Liver (tissue), 9 donors: ENCODE results near the gene PAPPA. TPM values are rescaled to one million over a fixed set of nuclear protein-coding genes. Genes with fewer than 3 reads are reported as not detected.

Experiments
- DNase-seq: peaks from one replicate; pipeline ENCODE4 v3.0.0-alpha.2; 2017; ENCODE audit warnings: low spot score
- H3K27ac ChIP-seq, 2 donors: one replicate each; pipeline ENCODE4 v1.7.0; 2013; ENCODE audit warnings: inconsistent platforms in 2 of 2, low read length in 2 of 2, control low read depth in 1 of 2, low read depth in 1 of 2, mild to moderate bottlenecking in 1 of 2
- H3K27me3 ChIP-seq, 4 donors: one replicate each; pipeline versions ENCODE4 v1.6.1 to v1.7.0; 2013; ENCODE audit warnings: low read length in 3 of 4, inconsistent platforms in 1 of 4, mild to moderate bottlenecking in 1 of 4, moderate library complexity in 1 of 4; ENCODE audit not compliant: control insufficient read depth in 4 of 4, insufficient read depth in 4 of 4
- H3K36me3 ChIP-seq, 4 donors: one replicate each; pipeline versions ENCODE4 v1.6.1 to v1.7.0; 2013; ENCODE audit warnings: low read length in 3 of 4, mild to moderate bottlenecking in 3 of 4, low read depth in 1 of 4, moderate library complexity in 1 of 4; ENCODE audit not compliant: control insufficient read depth in 4 of 4, insufficient read depth in 3 of 4
- H3K4me1 ChIP-seq, 4 donors: one replicate each; pipeline versions ENCODE4 v1.6.1 to v1.7.0; 2013; ENCODE audit warnings: low read length in 3 of 4, mild to moderate bottlenecking in 3 of 4, moderate library complexity in 1 of 4; ENCODE audit not compliant: control insufficient read depth in 4 of 4, insufficient read depth in 4 of 4
- H3K4me3 ChIP-seq, 3 donors: one replicate each; pipeline versions ENCODE4 v1.6.1 to v1.7.0; 2013; ENCODE audit warnings: low read length in 3 of 3, control low read depth in 1 of 3, low read depth in 1 of 3, mild to moderate bottlenecking in 1 of 3
- H3K9ac ChIP-seq, 2 donors: one replicate each; pipeline ENCODE4 v1.7.0; 2013; ENCODE audit warnings: low read length in 2 of 2, mild to moderate bottlenecking in 2 of 2, moderate library complexity in 2 of 2, control low read depth in 1 of 2, low read depth in 1 of 2
- H3K9me3 ChIP-seq, 4 donors: one replicate each; pipeline versions ENCODE4 v1.6.1 to v1.7.0; 2013; ENCODE audit warnings: low read length in 3 of 4; ENCODE audit not compliant: control insufficient read depth in 4 of 4
- EGR1 ChIP-seq, 2 donors: IDR thresholded peaks; 2 replicates each; pipeline ENCODE4 v1.6.1; 2016 to 2018; ENCODE audit warnings: antibody characterized with exemption in 2 of 2, low read depth in 2 of 2
- FOXA1 ChIP-seq: IDR thresholded peaks from 2 replicates; pipeline ENCODE4 v1.6.1; 2016; ENCODE audit warnings: antibody characterized with exemption
- FOXA2 ChIP-seq: IDR thresholded peaks from 2 replicates; pipeline ENCODE4 v1.6.1; 2016; ENCODE audit warnings: antibody characterized with exemption
- GABPA ChIP-seq, 2 donors: IDR thresholded peaks in 1 of 2; conservative IDR thresholded peaks in 1 of 2; 2 replicates each; pipeline ENCODE4 v1.6.1; 2016; ENCODE audit warnings: antibody characterized with exemption in 2 of 2, mild to moderate bottlenecking in 1 of 2, moderate library complexity in 1 of 2
- HNF4A ChIP-seq, 2 donors: conservative IDR thresholded peaks; 2 replicates each; pipeline ENCODE4 v1.6.1; 2016; ENCODE audit warnings: antibody characterized with exemption in 2 of 2, mild to moderate bottlenecking in 2 of 2
- HNF4G ChIP-seq: IDR thresholded peaks from 2 replicates; pipeline ENCODE4 v1.6.1; 2016; ENCODE audit warnings: antibody characterized with exemption
- JUND ChIP-seq, 2 donors: IDR thresholded peaks; 2 replicates each; pipeline ENCODE4 v1.6.1; 2016; ENCODE audit warnings: antibody characterized with exemption in 2 of 2
- MAX ChIP-seq: IDR thresholded peaks from 2 replicates; pipeline ENCODE4 v1.6.1; 2016; ENCODE audit warnings: antibody characterized with exemption
- NR2F2 ChIP-seq: IDR thresholded peaks from 2 replicates; pipeline ENCODE4 v1.6.1; 2016; ENCODE audit warnings: antibody characterized with exemption
- RAD21 ChIP-seq, 2 donors: IDR thresholded peaks; 2 replicates each; pipeline ENCODE4 v1.6.1; 2016; ENCODE audit warnings: antibody characterized with exemption in 2 of 2, mild to moderate bottlenecking in 2 of 2
- RXRA ChIP-seq, 2 donors: IDR thresholded peaks; 2 replicates each; pipeline ENCODE4 v1.6.1; 2017 to 2018; ENCODE audit warnings: antibody characterized with exemption in 2 of 2, mild to moderate bottlenecking in 1 of 2
- SP1 ChIP-seq: IDR thresholded peaks from 2 replicates; pipeline ENCODE4 v1.6.1; 2018; ENCODE audit warnings: antibody characterized with exemption, mild to moderate bottlenecking
- TAF1 ChIP-seq: conservative IDR thresholded peaks from 2 replicates; pipeline ENCODE4 v1.6.1; 2016; ENCODE audit warnings: antibody characterized with exemption, mild to moderate bottlenecking
- YY1 ChIP-seq: IDR thresholded peaks from 2 replicates; pipeline ENCODE4 v1.6.1; 2016; ENCODE audit warnings: antibody characterized with exemption, mild to moderate bottlenecking
- ZBTB33 ChIP-seq: IDR thresholded peaks from 2 replicates; pipeline ENCODE4 v1.6.1; 2016; ENCODE audit warnings: antibody characterized with exemption
- WGBS: extraction: QIAGEN DNeasy Blood & Tissue Kit; methylation state at CpG from one replicate; pipeline ENCODE4 v1.1.7; 2013; 5-methylcytosine and 5-hydroxymethylcytosine counted together
- polyA plus RNA-seq, 2 donors: library from polyadenylated mRNA; stranded (reverse) in 1 of 2; unstranded in 1 of 2; fragments of 200-250 nt in 1 of 2; fragments of >200 nt in 1 of 2; fragmentation: Nextera tagmentation in 1 of 2; extraction: Ambion mirVana in 1 of 2; gene quantifications; one replicate each; pipeline versions ENCODE4 v1.2.1 to v1.2.3, GENCODE V29; 2013 to 2015
- total RNA-seq, 2 donors: library from RNA; depleted of rRNA; stranded (reverse); fragments of >200 nt; gene quantifications; one replicate each; pipeline ENCODE4 v1.2.3, GENCODE V29; 2014
- TF ChIP-seq, protein P1 (sequence below): IDR thresholded peaks from 2 replicates; pipeline ENCODE4 v1.6.1; 2016; ENCODE audit warnings: antibody characterized with exemption, mild to moderate bottlenecking
- TF ChIP-seq, protein P2 (sequence below): IDR thresholded peaks from 2 replicates; pipeline ENCODE4 v1.6.1; 2016; ENCODE audit warnings: antibody characterized with exemption
- donor health status: healthy.
- donor health status: healthy.
- donor health status: healthy.
- donor health status: healthy.
- donor health status: healthy.

Gene PAPPA
- total and polyA plus RNA-seq, 4 donors, result 0.03 to 0.33 (median 0.20) TPM

DNA sequence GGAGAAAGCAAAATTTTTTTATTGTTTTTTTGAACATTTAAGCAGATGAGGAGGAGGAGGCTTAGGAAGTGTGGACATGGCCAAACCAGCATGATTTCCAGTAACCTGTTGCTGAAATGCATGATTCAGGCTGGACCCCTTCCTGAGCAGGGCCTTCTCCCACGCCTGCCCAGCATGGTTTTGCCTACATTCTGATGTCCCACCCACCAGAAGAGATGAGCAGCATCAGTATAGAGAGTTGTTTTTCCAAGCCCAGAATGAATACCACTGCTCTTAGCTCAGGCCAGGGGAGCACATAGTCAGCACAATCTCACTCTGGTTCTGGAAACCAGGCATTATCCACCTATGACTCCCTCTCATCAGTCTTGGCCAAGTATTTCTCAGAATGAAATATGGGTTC lies 90.1 kb downstream of the PAPPA start:
- Histone ChIP-seq H3K4me1 (no peaks in the 10 kb centered on the region), H3K4me3 (no peak overlapping the region), H3K27me3 (no peaks in the 10 kb centered on the region), H3K9ac (no peak overlapping the region), H3K36me3 (no peaks in the 10 kb centered on the region), H3K9me3 (no peaks in the 10 kb centered on the region), H3K27ac (no peak overlapping the region)
- no peak for DNase-seq
- 100% methylated on average over 1 of the region's 1 CpG for WGBS
- TF ChIP-seq EGR1 (IDR thresholded peaks at IDR 0.05; ENCODE audit: low read depth in 2 of 2), result no peak
- TF ChIP-seq FOXA2, result no peak
- no peak for TF ChIP-seq RXRA (IDR thresholded peaks at IDR 0.05)
- TF ChIP-seq NR2F2, result no peak

GRCh38 chr9:116247284-116247683 lies 93.7 kb downstream of the PAPPA start:
- H3K4me3 ChIP-seq, result no peak overlapping the region
- H3K9me3 ChIP-seq, result no peaks in the 10 kb centered on the region
- H3K4me1 ChIP-seq, result no peaks in the 10 kb centered on the region
- no peaks in the 10 kb centered on the region for H3K36me3 ChIP-seq
- WGBS, result 86% methylated on average over 1 of the region's 1 CpG
- no peak for TF ChIP-seq TAF1
- H3K9ac ChIP-seq, result no peak overlapping the region
- no peak for DNase-seq
- no peaks in the 10 kb centered on the region for H3K27me3 ChIP-seq
- H3K27ac ChIP-seq, result no peak overlapping the region

GRCh38 chr9:116247791-116248374 lies 94.3 kb downstream of the PAPPA start:
- Histone ChIP-seq H3K36me3 (no peaks in the 10 kb centered on the region), H3K9me3 (no peaks in the 10 kb centered on the region), H3K9ac (no peak overlapping the region), H3K4me3 (no peak overlapping the region), H3K27ac (no peak overlapping the region), H3K27me3 (no peaks in the 10 kb centered on the region), H3K4me1 (no peaks in the 10 kb centered on the region)
- no peak for DNase-seq
- TF ChIP-seq HNF4A (conservative IDR thresholded peaks at IDR 0.05), result peak in 1 of 2 donors; percentile 26
- TF ChIP-seq RXRA (IDR thresholded peaks at IDR 0.05), result no peak
- 49% methylated on average over 2 of the region's 2 CpGs for WGBS

GRCh38 chr9:116250891-116251290 lies 97.3 kb downstream of the PAPPA start:
- H3K27ac ChIP-seq, result no peak overlapping the region
- no peak overlapping the region for H3K9ac ChIP-seq
- 83% methylated on average over 4 of the region's 4 CpGs for WGBS
- H3K9me3 ChIP-seq, result no peaks in the 10 kb centered on the region
- no peaks in the 10 kb centered on the region for H3K4me1 ChIP-seq
- H3K27me3 ChIP-seq, result no peaks in the 10 kb centered on the region
- DNase-seq, result no peak
- no peaks in the 10 kb centered on the region for H3K36me3 ChIP-seq
- no peak overlapping the region for H3K4me3 ChIP-seq
- TF ChIP-seq FOXA1 (no peak), JUND (IDR thresholded peaks at IDR 0.05) (no peak), HNF4A (conservative IDR thresholded peaks at IDR 0.05) (no peak), YY1 (no peak), MAX (no peak), TAF1 (no peak), RAD21 (IDR thresholded peaks at IDR 0.05) (no peak), HNF4G (no peak), GABPA (IDR thresholded peaks at IDR 0.05 in 1 of 2, conservative IDR thresholded peaks at IDR 0.05 in 1 of 2) (no peak), ZBTB33 (no peak), FOXA2 (no peak), SP1 (no peak), NR2F2 (no peak), RXRA (IDR thresholded peaks at IDR 0.05) (no peak)
- TF ChIP-seq, protein P1, sequence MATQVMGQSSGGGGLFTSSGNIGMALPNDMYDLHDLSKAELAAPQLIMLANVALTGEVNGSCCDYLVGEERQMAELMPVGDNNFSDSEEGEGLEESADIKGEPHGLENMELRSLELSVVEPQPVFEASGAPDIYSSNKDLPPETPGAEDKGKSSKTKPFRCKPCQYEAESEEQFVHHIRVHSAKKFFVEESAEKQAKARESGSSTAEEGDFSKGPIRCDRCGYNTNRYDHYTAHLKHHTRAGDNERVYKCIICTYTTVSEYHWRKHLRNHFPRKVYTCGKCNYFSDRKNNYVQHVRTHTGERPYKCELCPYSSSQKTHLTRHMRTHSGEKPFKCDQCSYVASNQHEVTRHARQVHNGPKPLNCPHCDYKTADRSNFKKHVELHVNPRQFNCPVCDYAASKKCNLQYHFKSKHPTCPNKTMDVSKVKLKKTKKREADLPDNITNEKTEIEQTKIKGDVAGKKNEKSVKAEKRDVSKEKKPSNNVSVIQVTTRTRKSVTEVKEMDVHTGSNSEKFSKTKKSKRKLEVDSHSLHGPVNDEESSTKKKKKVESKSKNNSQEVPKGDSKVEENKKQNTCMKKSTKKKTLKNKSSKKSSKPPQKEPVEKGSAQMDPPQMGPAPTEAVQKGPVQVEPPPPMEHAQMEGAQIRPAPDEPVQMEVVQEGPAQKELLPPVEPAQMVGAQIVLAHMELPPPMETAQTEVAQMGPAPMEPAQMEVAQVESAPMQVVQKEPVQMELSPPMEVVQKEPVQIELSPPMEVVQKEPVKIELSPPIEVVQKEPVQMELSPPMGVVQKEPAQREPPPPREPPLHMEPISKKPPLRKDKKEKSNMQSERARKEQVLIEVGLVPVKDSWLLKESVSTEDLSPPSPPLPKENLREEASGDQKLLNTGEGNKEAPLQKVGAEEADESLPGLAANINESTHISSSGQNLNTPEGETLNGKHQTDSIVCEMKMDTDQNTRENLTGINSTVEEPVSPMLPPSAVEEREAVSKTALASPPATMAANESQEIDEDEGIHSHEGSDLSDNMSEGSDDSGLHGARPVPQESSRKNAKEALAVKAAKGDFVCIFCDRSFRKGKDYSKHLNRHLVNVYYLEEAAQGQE, result no peak
- TF ChIP-seq, protein P2, sequence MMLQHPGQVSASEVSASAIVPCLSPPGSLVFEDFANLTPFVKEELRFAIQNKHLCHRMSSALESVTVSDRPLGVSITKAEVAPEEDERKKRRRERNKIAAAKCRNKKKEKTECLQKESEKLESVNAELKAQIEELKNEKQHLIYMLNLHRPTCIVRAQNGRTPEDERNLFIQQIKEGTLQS, result no peak
